K562 (cell line): ENCODE data around the gene DYNAP. TPM values are rescaled to one million over a fixed set of nuclear protein-coding genes. Genes with fewer than 3 reads are reported as not detected.

Source experiments
- ATAC-seq: fragments of 200-7000 bp; cut with Tn5 transposase; 3 replicates; pipeline ENCODE4 v1.9.1; 2020; ENCODE audit warnings: moderate library complexity
- BruUV-seq: library from RNA; stranded (reverse); fragments of 400-500 nt; replicated peaks from 2 replicates; lab custom pipeline; 2021; lab: Mats Ljungman, UMichigan
- CTCF ChIA-PET: fragments of 300-600 bp; formaldehyde crosslinking; extraction: SDS; loops from one replicate; lab custom pipeline; 2021; ENCODE audit warnings: low intra/inter-chr PET ratio; lab: Yijun Ruan, JAX
- POLR2A ChIA-PET: fragments of 300-600, 350-650 bp; sonication (Branson Sonifier 250); formaldehyde crosslinking; extraction: SDS; loops from one replicate; lab custom pipeline; 2021; ENCODE audit warnings: antibody characterized with exemption, inconsistent platforms; lab: Yijun Ruan, JAX
- DNase-seq, 4 experiments: peaks; one replicate each; pipeline versions ENCODE4 v3.0.0 to v3.0.0-alpha.2; 2011 to 2018; ENCODE audit warnings: low spot score in 3 of 4, mixed read lengths in 3 of 4; ENCODE audit errors: extremely low read depth in 1 of 4
- FAIRE-seq: peaks from 2 replicates; lab custom pipeline; 2011; peaks lifted over from hg19 to GRCh38; lab: Jason Lieb, UNC
- H2AFZ ChIP-seq: 2 replicates; pipeline ENCODE4 v1.6.0; 2011; ENCODE audit warnings: low read depth, low read length, control low read depth, inconsistent platforms
- H3K27ac ChIP-seq: fragments of 200-600 bp; 3 replicates; pipeline ENCODE4 v1.8.0; 2011; ENCODE audit warnings: low read depth, mild to moderate bottlenecking, control low read depth, inconsistent platforms, low read length, moderate library complexity, mixed read lengths; ENCODE audit errors: extremely low read depth
- H3K27me3 ChIP-seq, 2 experiments: fragments of 300-600 bp in 1 of 2; 2 replicates in 1 of 2; 3 replicates in 1 of 2; pipeline versions ENCODE4 v1.6.0 to v1.8.0; 2011; ENCODE audit warnings: inconsistent platforms in 2 of 2, low read length in 2 of 2, mild to moderate bottlenecking in 1 of 2, mixed read lengths in 1 of 2, moderate library complexity in 1 of 2; ENCODE audit not compliant: control insufficient read depth in 2 of 2, insufficient read depth in 2 of 2
- H3K36me3 ChIP-seq: fragments of 300-600 bp; 3 replicates; pipeline ENCODE4 v1.8.0; 2011; ENCODE audit warnings: mild to moderate bottlenecking, low read length, inconsistent platforms; ENCODE audit not compliant: control insufficient read depth, insufficient read depth
- H3K4me1 ChIP-seq, 2 experiments: fragments of 200-600 bp in 1 of 2; replicated peaks in 1 of 2; 2 replicates in 1 of 2; 3 replicates in 1 of 2; pipeline versions ENCODE4 v1.5.1 to v1.8.0; 2011; ENCODE audit warnings: inconsistent platforms in 2 of 2, low read length in 2 of 2, mild to moderate bottlenecking in 1 of 2, mixed read lengths in 1 of 2, moderate library complexity in 1 of 2; ENCODE audit not compliant: control insufficient read depth in 2 of 2, insufficient read depth in 2 of 2
- H3K4me2 ChIP-seq: 2 replicates; pipeline ENCODE4 v1.6.1; 2011; ENCODE audit warnings: low read length, control low read depth, inconsistent platforms, mixed read lengths; ENCODE audit not compliant: insufficient read depth
- H3K4me3 ChIP-seq: fragments of 200-600 bp; sonication (generic), shearing (Covaris generic); 2 replicates; pipeline ENCODE4 v1.5.1; 2016; ENCODE audit warnings: control low read depth, inconsistent platforms
- H3K79me2 ChIP-seq: fragments of 200-600 bp; 3 replicates; pipeline ENCODE4 v1.8.0; 2011; ENCODE audit warnings: low read length, inconsistent platforms; ENCODE audit not compliant: control insufficient read depth, insufficient read depth
- H3K9ac ChIP-seq, 2 experiments: 2 replicates each; pipeline versions ENCODE4 v1.6.0 to v1.6.1; 2011; ENCODE audit warnings: low read depth in 2 of 2, low read length in 2 of 2, control low read depth in 1 of 2, inconsistent platforms in 1 of 2, mild to moderate bottlenecking in 1 of 2, mixed read lengths in 1 of 2; ENCODE audit not compliant: insufficient read depth in 1 of 2
- H3K9me1 ChIP-seq: one replicate; pipeline ENCODE4 v1.6.0; 2011; ENCODE audit warnings: inconsistent platforms, mild to moderate bottlenecking, low read length, moderate library complexity; ENCODE audit not compliant: control insufficient read depth, insufficient read depth
- H3K9me3 ChIP-seq: replicated peaks from 2 replicates; pipeline ENCODE4 v1.5.1; 2011; ENCODE audit warnings: low read depth, low read length, inconsistent platforms; ENCODE audit not compliant: control insufficient read depth, insufficient read depth
- H4K20me1 ChIP-seq: replicated peaks from 2 replicates; pipeline ENCODE4 v1.6.1; 2011; ENCODE audit warnings: low read length, inconsistent platforms, mixed read lengths; ENCODE audit not compliant: control insufficient read depth, insufficient read depth
- LEF1 ChIP-seq: fragments of 450-650 bp; IDR thresholded peaks from 2 replicates; pipeline ENCODE4 v1.6.1; 2016; ENCODE audit warnings: mild to moderate bottlenecking
- MAFK ChIP-seq: IDR thresholded peaks from 2 replicates; pipeline ENCODE4 v1.6.1; 2011; ENCODE audit warnings: low read length, improper control_type of control experiment
- MTA2 ChIP-seq: fragments of 450-650 bp; IDR thresholded peaks from 2 replicates; pipeline ENCODE4 v1.6.1; 2016; ENCODE audit warnings: low read depth
- SRSF9 ChIP-seq: fragments of 200-400 bp; formaldehyde crosslinking; IDR thresholded peaks from 2 replicates; pipeline ENCODE4 v1.6.1; 2017; ENCODE audit warnings: low read depth, low read length, borderline replicate concordance
- TCFL5 ChIP-seq: fragments of 250-450 bp; sonication (Bioruptor Pico); conservative IDR thresholded peaks from 2 replicates; pipeline ENCODE4 v1.6.1; 2021; ENCODE audit warnings: mild to moderate bottlenecking, moderate library complexity, matching md5 sums
- ZNF146 ChIP-seq: IDR thresholded peaks from one replicate; pipeline ENCODE4 v1.6.1; 2018; ENCODE audit warnings: missing compliant biosample characterization; ENCODE audit not compliant: unreplicated experiment
- ZNF174 ChIP-seq: fragments of 250-450 bp; sonication (Bioruptor Pico); IDR thresholded peaks from 2 replicates; pipeline ENCODE4 v1.4.0; 2020; ENCODE audit warnings: mild to moderate bottlenecking
- WGBS: fragments of 100-300 bp; shearing (Covaris generic); methylation state at CpG from one replicate; pipeline ENCODE4 v1.1.6; 2016; ENCODE audit warnings: low coverage, mixed read lengths; ENCODE audit not compliant: insufficient coverage; ENCODE audit errors: missing lambda C conversion rate; 5-methylcytosine and 5-hydroxymethylcytosine counted together
- in situ Hi-C: fragments of 300-500 bp; cut with MboI; formaldehyde crosslinking; loops from 4 replicates; pipeline ENCODE4 v1.15.0; 2018; ENCODE audit warnings: inconsistent platforms, mixed read lengths
- intact Hi-C: fragments of 100-400 bp; cut with micrococcal nuclease; formaldehyde crosslinking; loops from 2 replicates; pipeline ENCODE4 v1.14.2; 2022
- polyA plus RNA-seq, 8 experiments: library from polyadenylated mRNA; depleted of rRNA in 4 of 8; stranded (reverse) in 5 of 8; unstranded in 3 of 8; fragments of >200 nt; fragmentation: Nextera tagmentation in 2 of 8; fragmentation: Illumina TruSeq in 1 of 8; extraction: Ambion mirVana in 2 of 8; extraction: Trizol in 1 of 8; gene quantifications; 2 replicates each; pipeline versions ENCODE4 v1.2.1 to v1.2.3, GENCODE V29; 2011 to 2014; ENCODE audit warnings: inconsistent platforms in 1 of 8, missing spikeins in 1 of 8
- total RNA-seq, 7 experiments: library from RNA; depleted of rRNA in 6 of 7; stranded (reverse); fragments of >200 nt in 6 of 7; fragmentation: Illumina TruSeq in 2 of 7; extraction: Trizol in 2 of 7; gene quantifications; 2 replicates each; pipeline versions ENCODE4 v1.2.1 to v1.2.3, GENCODE V29; 2011 to 2021; ENCODE audit warnings: low replicate concordance in 1 of 7
- TF ChIP-seq, protein P1 (sequence below): fragments of 450-650 bp; formaldehyde crosslinking; IDR thresholded peaks from 2 replicates; pipeline ENCODE4 v1.4.0; 2020; ENCODE audit warnings: mild to moderate bottlenecking
- TF ChIP-seq, protein P2 (sequence below): sonication (generic); formaldehyde crosslinking; IDR thresholded peaks from 2 replicates; pipeline ENCODE4 v1.8.0; 2022; ENCODE audit warnings: mild to moderate bottlenecking, missing genetic modification reagents

DYNAP gene
- total and polyA plus RNA-seq, 9 of the 15 experiments (the other 6 are each of a cell fraction or from before 2014, with no cell fraction given), result not detected

DNA sequence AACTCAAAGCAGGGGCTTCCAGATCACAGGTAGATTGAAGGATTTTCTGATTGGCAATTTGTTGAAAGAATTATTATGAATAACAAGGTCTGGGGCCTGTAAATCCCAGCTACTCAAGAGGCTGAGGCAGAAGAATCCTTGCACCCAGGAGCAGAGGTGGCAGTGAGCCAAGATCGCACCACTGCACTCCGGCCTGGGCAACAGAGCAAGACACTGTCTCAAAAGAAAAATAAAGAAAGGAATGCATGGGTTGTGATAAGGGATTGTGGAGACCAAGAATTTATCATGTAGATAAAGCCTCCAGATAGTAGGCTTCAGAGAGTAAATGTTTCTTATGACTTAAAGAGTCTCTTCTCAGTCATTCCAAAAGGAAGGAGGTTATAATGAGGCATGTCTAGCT lies 35.8 kb upstream of the DYNAP start (continued):
- no peak for TF ChIP-seq MAFK
- TF ChIP-seq, protein P1, sequence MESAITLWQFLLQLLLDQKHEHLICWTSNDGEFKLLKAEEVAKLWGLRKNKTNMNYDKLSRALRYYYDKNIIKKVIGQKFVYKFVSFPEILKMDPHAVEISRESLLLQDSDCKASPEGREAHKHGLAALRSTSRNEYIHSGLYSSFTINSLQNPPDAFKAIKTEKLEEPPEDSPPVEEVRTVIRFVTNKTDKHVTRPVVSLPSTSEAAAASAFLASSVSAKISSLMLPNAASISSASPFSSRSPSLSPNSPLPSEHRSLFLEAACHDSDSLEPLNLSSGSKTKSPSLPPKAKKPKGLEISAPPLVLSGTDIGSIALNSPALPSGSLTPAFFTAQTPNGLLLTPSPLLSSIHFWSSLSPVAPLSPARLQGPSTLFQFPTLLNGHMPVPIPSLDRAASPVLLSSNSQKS (CRISPR knock-in tag), result no peak
- no peak for TF ChIP-seq LEF1
- no peak for TF ChIP-seq ZNF174 (CRISPR knock-in tag)
- TF ChIP-seq TCFL5 (CRISPR knock-in tag), result no peak

DNA sequence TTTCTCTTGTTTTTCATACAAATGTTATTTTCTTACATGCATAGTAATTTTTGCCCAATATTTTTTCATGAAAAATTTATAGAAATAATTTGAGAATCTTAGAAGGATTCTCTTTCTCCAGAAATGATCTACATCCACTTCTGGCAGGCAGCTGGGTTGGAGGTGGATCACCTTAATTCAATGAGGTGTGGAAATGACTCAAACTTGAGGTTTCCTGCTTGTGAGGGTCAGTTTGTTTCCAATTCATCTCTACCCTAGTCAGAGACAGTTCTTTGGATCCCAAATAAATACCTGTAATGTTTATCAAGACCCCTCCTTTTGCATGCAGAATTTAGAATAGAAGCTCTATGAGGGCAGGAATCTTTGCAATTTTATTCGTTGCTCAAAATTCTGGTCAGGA lies 35.0 kb upstream of the DYNAP start:
- CTCF ChIA-PET, result no interaction called here
- POLR2A ChIA-PET, result no interaction called here

More for the DNA sequence above, 35.0 kb upstream of the DYNAP start:
- no peak overlapping the region for H3K27ac ChIP-seq
- in situ Hi-C loops (loop anchor here (10.0 kb wide), 1 partner anchor 89 kb away; no protein-coding TSS in a partner anchor), intact Hi-C loops (loop anchor here (5.0 to 10.0 kb wide), 2 partner anchors 116 to 161 kb away; no protein-coding TSS in a partner anchor)
- no peaks in the 10 kb centered on the region for H3K9me3 ChIP-seq
- 0% methylated on average over 1 of the region's 1 CpG for WGBS
- H3K9me1 ChIP-seq, result no peaks in the 10 kb centered on the region
- H3K4me3 ChIP-seq, result no peak overlapping the region
- DNase-seq (no peak), FAIRE-seq (no peak), ATAC-seq (no peak)
- H2AFZ ChIP-seq, result no peak overlapping the region
- H3K4me2 ChIP-seq, result no peak overlapping the region
- no peak for TF ChIP-seq MTA2
- TF ChIP-seq SRSF9, result no peak
- TF ChIP-seq, protein P2, sequence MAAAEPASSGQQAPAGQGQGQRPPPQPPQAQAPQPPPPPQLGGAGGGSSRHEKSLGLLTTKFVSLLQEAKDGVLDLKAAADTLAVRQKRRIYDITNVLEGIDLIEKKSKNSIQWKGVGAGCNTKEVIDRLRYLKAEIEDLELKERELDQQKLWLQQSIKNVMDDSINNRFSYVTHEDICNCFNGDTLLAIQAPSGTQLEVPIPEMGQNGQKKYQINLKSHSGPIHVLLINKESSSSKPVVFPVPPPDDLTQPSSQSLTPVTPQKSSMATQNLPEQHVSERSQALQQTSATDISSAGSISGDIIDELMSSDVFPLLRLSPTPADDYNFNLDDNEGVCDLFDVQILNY (CRISPR knock-in tag), result no peak
- TF ChIP-seq ZNF146 (CRISPR knock-in tag), result no peak
- no peaks in the 10 kb centered on the region for H3K36me3 ChIP-seq
- BruUV-seq, result no TSS peak
- no peaks in the 10 kb centered on the region for H3K79me2 ChIP-seq
- no peaks in the 10 kb centered on the region for H3K4me1 ChIP-seq
- H4K20me1 ChIP-seq, result no peaks in the 10 kb centered on the region
- H3K27me3 ChIP-seq, result no peaks in the 10 kb centered on the region
- no peak overlapping the region for H3K9ac ChIP-seq
